ENCODE measurements around the gene SLC26A1.

Gene SLC26A1

GRCh38 chr4:974668-975067 lies 18.5 kb downstream of the SLC26A1 start:
- Histone ChIP-seq H3K4me1 (ENCODE audit: control insufficient read depth, insufficient read depth, low read length, poor library complexity, severe bottlenecking) (peaks cover 9% of the 10 kb centered on the region), H3K36me3 (ENCODE audit: control insufficient read depth, insufficient read depth, low read length) (no peaks in the 10 kb centered on the region), H3K4me3 (ENCODE audit: extremely low read depth, insufficient read depth, low read length, poor library complexity, severe bottlenecking) (no peak overlapping the region), H3K9me3 (ENCODE audit: control insufficient read depth, low read length) (peaks cover 4% of the 10 kb centered on the region), H3K27ac (ENCODE audit: low read depth, low read length, severe bottlenecking) (no peak overlapping the region)
- WGBS, 2 experiments (ENCODE audit: insufficient coverage in 2 of 2), result 91% methylated on average over 5 to 9 of the region's 9 CpGs

DNA sequence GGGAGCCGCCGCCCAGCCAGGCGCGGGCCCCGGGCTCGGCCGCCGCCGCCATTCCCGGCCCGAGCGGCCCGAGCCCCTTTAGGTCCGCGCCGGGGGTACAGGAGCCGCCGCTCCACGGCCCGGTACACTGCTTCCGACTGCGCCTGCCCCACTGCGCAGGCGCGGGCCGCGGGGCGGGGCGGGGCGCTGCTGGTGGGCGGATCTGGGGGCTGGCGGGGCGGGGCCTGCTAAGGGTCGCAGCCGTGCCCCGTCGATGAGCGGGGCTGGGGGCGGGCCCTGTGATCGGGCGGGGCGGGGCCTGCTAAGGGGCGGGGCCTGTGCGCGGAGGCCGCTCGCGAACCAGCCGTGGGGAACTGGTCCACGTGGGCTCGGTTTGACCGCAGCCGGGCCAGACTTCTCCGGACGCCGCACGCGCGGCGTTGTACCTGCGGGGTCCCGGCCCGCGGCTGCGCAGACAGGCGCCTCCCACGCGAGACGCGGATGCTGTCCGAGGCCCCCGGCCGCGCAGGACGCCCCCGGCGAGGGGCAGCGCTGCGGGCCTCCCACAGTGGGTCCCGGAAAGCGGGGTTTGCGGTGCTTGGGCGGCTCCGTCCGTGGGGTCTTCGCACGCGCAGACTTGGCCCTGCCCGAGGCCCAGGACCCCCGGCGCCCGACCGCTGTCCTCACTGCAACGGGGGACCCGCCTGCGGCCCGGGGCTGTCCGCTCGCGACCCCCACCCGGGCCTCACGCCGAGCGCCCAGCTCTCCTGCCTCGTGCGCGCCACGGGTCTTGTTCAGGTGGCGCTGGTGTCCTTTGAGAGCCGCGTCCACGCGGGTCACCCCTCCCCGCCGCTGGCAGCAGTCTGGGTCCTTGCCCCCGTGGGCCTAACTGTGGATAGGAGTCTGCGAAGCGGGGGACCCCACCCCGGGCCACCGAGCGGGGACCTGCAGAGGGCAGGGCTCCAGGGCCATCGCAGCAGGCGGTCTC lies 19.5 kb downstream of the SLC26A1 start, which contains the start of gene DGKQ:
TSS of gene DGKQ (minus strand) at position 139 of the 967 bp plus-strand sequence. CDS start at position 52, 87 bp downstream.
- Histone ChIP-seq H3K4me1 (ENCODE audit: control insufficient read depth, insufficient read depth, low read length, poor library complexity, severe bottlenecking) (no peaks in the 10 kb centered on the region), H3K27ac (ENCODE audit: low read depth, low read length, severe bottlenecking) (no peak within 1 kb of the TSS), H3K4me3 (ENCODE audit: extremely low read depth, insufficient read depth, low read length, poor library complexity, severe bottlenecking) (peak within 1 kb of the TSS; percentile 51), H3K9me3 (ENCODE audit: control insufficient read depth, low read length) (peaks cover 4% of the 10 kb centered on the region), H3K36me3 (ENCODE audit: control insufficient read depth, insufficient read depth, low read length) (no peaks in the 10 kb centered on the region)
- WGBS, 2 experiments (ENCODE audit: insufficient coverage in 2 of 2), result 44 to 46% methylated on average over 72 to 101 of the region's 123 CpGs

GRCh38 chr4:972651-973424 lies 20.4 kb downstream of the SLC26A1 start:
- Histone ChIP-seq H3K4me3 (ENCODE audit: extremely low read depth, insufficient read depth, low read length, poor library complexity, severe bottlenecking) (peak overlapping the region; percentile 51), H3K9me3 (ENCODE audit: control insufficient read depth, low read length) (peaks cover 4% of the 10 kb centered on the region), H3K4me1 (ENCODE audit: control insufficient read depth, insufficient read depth, low read length, poor library complexity, severe bottlenecking) (no peaks in the 10 kb centered on the region), H3K27ac (ENCODE audit: low read depth, low read length, severe bottlenecking) (no peak overlapping the region), H3K36me3 (ENCODE audit: control insufficient read depth, insufficient read depth, low read length) (no peaks in the 10 kb centered on the region)
- 2% methylated on average over 52 to 57 of the region's 65 CpGs for WGBS, 2 experiments (ENCODE audit: insufficient coverage in 2 of 2)

GRCh38 chr4:971666-972500 lies 21.3 kb downstream of the SLC26A1 start:
- H3K36me3 ChIP-seq (ENCODE audit: control insufficient read depth, insufficient read depth, low read length), result no peaks in the 10 kb centered on the region
- peak overlapping the region; percentile 51 for H3K4me3 ChIP-seq (ENCODE audit: extremely low read depth, insufficient read depth, low read length, poor library complexity, severe bottlenecking)
- no peaks in the 10 kb centered on the region for H3K4me1 ChIP-seq (ENCODE audit: control insufficient read depth, insufficient read depth, low read length, poor library complexity, severe bottlenecking)
- peaks cover 4% of the 10 kb centered on the region for H3K9me3 ChIP-seq (ENCODE audit: control insufficient read depth, low read length)
- no peak overlapping the region for H3K27ac ChIP-seq (ENCODE audit: low read depth, low read length, severe bottlenecking)
- WGBS, 2 experiments (ENCODE audit: insufficient coverage in 2 of 2), result 73 to 84% methylated on average over 16 to 22 of the region's 24 CpGs

GRCh38 chr4:970854-971520 lies 22.2 kb downstream of the SLC26A1 start:
- no peak overlapping the region for H3K4me3 ChIP-seq (ENCODE audit: extremely low read depth, insufficient read depth, low read length, poor library complexity, severe bottlenecking)
- 71 to 80% methylated on average over 15 to 17 of the region's 17 CpGs for WGBS, 2 experiments (ENCODE audit: insufficient coverage in 2 of 2)
- peaks cover 4% of the 10 kb centered on the region for H3K9me3 ChIP-seq (ENCODE audit: control insufficient read depth, low read length)
- H3K4me1 ChIP-seq (ENCODE audit: control insufficient read depth, insufficient read depth, low read length, poor library complexity, severe bottlenecking), result no peaks in the 10 kb centered on the region
- peaks cover 4% of the 10 kb centered on the region for H3K36me3 ChIP-seq (ENCODE audit: control insufficient read depth, insufficient read depth, low read length)
- no peak overlapping the region for H3K27ac ChIP-seq (ENCODE audit: low read depth, low read length, severe bottlenecking)

DNA sequence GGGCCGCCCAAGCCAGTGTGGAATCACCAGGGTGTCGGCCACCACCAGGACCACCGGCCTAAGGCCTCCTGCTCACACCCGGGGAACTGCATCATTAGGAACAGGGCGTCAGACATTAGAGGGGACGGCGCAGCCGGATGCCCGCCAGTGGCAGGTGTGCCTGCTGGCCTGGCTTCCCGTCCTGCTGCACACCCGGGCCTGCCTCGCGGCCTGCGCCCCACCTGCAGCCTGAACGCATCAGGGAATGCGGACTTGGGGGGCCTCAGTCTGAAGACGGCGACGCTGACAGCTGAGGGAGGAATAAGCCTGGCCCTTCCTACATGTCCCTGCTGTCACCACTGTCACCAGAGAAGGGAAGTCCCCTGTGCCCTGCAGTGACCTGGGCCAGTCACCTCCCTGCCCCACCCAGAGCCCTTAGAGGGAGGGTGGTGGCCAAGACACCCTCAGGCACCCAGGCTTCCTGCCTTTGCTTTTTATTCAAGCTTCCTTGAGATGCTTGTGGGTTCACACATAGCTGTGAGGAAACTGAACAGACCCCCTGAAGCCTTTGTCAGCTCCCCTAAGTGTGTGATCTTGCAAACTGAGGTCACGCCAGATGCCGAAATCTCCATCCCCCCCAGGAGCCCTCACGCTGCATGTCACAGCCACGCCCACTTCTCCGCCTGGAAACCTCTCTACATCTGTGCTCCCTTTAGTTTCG lies 23.0 kb downstream of the SLC26A1 start:
- peaks cover 4% of the 10 kb centered on the region for H3K9me3 ChIP-seq (ENCODE audit: control insufficient read depth, low read length)
- no peaks in the 10 kb centered on the region for H3K4me1 ChIP-seq (ENCODE audit: control insufficient read depth, insufficient read depth, low read length, poor library complexity, severe bottlenecking)
- H3K27ac ChIP-seq (ENCODE audit: low read depth, low read length, severe bottlenecking), result no peak overlapping the region
- WGBS, 2 experiments (ENCODE audit: insufficient coverage in 2 of 2), result 80 to 84% methylated on average over 23 of the region's 25 CpGs
- H3K4me3 ChIP-seq (ENCODE audit: extremely low read depth, insufficient read depth, low read length, poor library complexity, severe bottlenecking), result no peak overlapping the region
- H3K36me3 ChIP-seq (ENCODE audit: control insufficient read depth, insufficient read depth, low read length), result peaks cover 10% of the 10 kb centered on the region

GRCh38 chr4:968621-969394 lies 24.4 kb downstream of the SLC26A1 start:
- no peaks in the 10 kb centered on the region for H3K9me3 ChIP-seq (ENCODE audit: control insufficient read depth, low read length)
- WGBS, 2 experiments (ENCODE audit: insufficient coverage in 2 of 2), result 85 to 88% methylated on average over 16 of the region's 23 CpGs
- H3K27ac ChIP-seq (ENCODE audit: low read depth, low read length, severe bottlenecking), result no peak overlapping the region
- no peaks in the 10 kb centered on the region for H3K4me1 ChIP-seq (ENCODE audit: control insufficient read depth, insufficient read depth, low read length, poor library complexity, severe bottlenecking)
- H3K4me3 ChIP-seq (ENCODE audit: extremely low read depth, insufficient read depth, low read length, poor library complexity, severe bottlenecking), result no peak overlapping the region
- peaks cover 14% of the 10 kb centered on the region for H3K36me3 ChIP-seq (ENCODE audit: control insufficient read depth, insufficient read depth, low read length)

DNA sequence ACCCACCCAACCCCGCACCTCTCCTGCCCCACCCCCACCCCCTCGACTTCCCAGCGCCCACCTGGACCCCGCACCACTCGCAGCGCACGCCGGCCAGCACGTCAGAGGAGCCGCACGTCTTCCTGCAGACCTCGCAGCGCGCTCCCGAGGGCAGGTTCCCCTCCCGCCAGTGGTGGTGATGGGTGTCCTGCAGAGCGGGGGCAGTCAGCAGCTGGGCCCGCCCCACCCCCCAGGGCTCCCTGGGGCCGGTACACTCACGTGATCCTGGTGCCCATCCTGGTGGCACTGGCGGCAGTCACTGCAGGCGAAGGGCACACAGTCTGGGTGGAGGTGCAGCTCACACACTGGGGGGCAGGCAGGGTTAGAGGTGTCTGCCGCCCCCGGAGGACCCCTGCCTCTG lies 25.0 kb downstream of the SLC26A1 start:
- no peaks in the 10 kb centered on the region for H3K4me1 ChIP-seq (ENCODE audit: control insufficient read depth, insufficient read depth, low read length, poor library complexity, severe bottlenecking)
- H3K27ac ChIP-seq (ENCODE audit: low read depth, low read length, severe bottlenecking), result no peak overlapping the region
- H3K36me3 ChIP-seq (ENCODE audit: control insufficient read depth, insufficient read depth, low read length), result peaks cover 15% of the 10 kb centered on the region
- no peaks in the 10 kb centered on the region for H3K9me3 ChIP-seq (ENCODE audit: control insufficient read depth, low read length)
- 60 to 71% methylated on average over 10 to 13 of the region's 24 CpGs for WGBS, 2 experiments (ENCODE audit: insufficient coverage in 2 of 2)
- no peak overlapping the region for H3K4me3 ChIP-seq (ENCODE audit: extremely low read depth, insufficient read depth, low read length, poor library complexity, severe bottlenecking)

Measured in mesodermal cell (in vitro differentiated cells).